Gastroesophageal sphincter (tissue), 3 donors: ENCODE data around the gene CPEB1.
"Not testable (repeated sequence)": the region's sequence is repeated elsewhere in the genome, so short reads cannot be mapped to it uniquely, and the experiment has no call there.

Source experiments
- EP300 ChIP-seq: sonication (generic); formaldehyde crosslinking; IDR thresholded peaks from one replicate; pipeline ENCODE4 v1.6.1; 2017; ENCODE audit warnings: antibody characterized with exemption, mild to moderate bottlenecking
- POLR2A ChIP-seq, 2 donors: fragments of 450-650 bp; IDR thresholded peaks; one replicate each; pipeline ENCODE4 v1.6.1; 2017; ENCODE audit warnings: antibody characterized with exemption in 2 of 2, mild to moderate bottlenecking in 2 of 2, moderate library complexity in 1 of 2
- POLR2AphosphoS5 ChIP-seq: sonication (generic); formaldehyde crosslinking; IDR thresholded peaks from one replicate; pipeline ENCODE4 v1.6.1; 2017; ENCODE audit warnings: antibody characterized with exemption
- TF ChIP-seq, protein P1 (sequence below), 4 experiments: fragments of 200-600 bp in 2 of 4; fragments of 450-650 bp in 2 of 4; sonication (generic) in 1 of 4; IDR thresholded peaks; one replicate each; pipeline ENCODE4 v1.5.1; 2017 to 2019; ENCODE audit warnings: antibody characterized with exemption in 4 of 4, mild to moderate bottlenecking in 2 of 4, moderate library complexity in 2 of 4

DNA sequence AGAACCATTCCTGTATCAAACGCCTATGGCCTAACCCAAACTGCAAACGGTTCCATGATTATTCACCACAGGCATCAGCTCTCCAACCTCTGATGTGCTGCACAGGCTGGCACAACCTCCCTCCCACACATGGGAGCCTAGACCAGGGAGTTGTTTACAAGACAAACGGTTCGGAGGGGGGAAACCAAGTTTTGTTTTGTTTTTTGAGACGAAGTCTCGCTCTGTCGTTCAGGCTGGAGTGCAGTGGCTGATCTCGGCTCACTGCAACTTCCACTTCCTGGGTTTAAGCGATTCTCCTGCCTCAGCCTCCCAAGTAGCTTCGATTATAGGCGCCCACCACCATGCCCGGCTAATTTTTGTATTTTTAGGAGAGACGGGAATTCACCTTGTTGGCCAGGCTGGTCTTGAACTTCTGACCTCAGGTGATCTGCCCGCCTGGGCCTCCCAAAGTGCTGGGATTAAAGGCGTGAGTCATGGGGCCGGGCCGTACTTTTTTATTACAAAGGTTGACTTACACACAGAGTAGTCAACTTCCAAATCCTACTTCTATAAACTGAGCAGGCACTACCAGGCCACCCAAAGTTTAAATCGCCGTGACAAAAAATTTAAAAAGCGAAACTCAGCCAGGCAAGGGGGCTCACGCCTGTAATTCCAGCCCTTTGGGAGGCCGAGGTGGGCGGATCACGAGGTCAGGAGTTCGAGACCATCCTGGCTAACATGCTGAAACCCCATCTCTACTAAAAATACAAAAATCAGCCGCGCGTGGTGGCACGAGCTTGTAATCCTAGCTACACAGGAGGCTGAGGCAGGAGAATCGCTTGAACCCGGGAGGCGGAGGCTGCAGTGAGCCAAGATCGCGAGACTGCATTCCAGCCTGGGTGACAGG is 2.0 kb downstream of the CPEB1 start:
- not testable (repeated sequence) for TF ChIP-seq POLR2A (IDR thresholded peaks at IDR 0.05); EP300; POLR2AphosphoS5
- TF ChIP-seq, protein P1, sequence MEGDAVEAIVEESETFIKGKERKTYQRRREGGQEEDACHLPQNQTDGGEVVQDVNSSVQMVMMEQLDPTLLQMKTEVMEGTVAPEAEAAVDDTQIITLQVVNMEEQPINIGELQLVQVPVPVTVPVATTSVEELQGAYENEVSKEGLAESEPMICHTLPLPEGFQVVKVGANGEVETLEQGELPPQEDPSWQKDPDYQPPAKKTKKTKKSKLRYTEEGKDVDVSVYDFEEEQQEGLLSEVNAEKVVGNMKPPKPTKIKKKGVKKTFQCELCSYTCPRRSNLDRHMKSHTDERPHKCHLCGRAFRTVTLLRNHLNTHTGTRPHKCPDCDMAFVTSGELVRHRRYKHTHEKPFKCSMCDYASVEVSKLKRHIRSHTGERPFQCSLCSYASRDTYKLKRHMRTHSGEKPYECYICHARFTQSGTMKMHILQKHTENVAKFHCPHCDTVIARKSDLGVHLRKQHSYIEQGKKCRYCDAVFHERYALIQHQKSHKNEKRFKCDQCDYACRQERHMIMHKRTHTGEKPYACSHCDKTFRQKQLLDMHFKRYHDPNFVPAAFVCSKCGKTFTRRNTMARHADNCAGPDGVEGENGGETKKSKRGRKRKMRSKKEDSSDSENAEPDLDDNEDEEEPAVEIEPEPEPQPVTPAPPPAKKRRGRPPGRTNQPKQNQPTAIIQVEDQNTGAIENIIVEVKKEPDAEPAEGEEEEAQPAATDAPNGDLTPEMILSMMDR (IDR thresholded peaks at IDR 0.05), result not testable (repeated sequence)
